Embryonic facial prominence (tissue), 1 donor: ENCODE measurements around the gene KLK15.

ENCODE experiments used
- DNase-seq: peaks from one replicate; pipeline ENCODE4 v3.0.0-alpha.2; 2016; ENCODE audit errors: extremely low spot score

KLK15 gene

DNA sequence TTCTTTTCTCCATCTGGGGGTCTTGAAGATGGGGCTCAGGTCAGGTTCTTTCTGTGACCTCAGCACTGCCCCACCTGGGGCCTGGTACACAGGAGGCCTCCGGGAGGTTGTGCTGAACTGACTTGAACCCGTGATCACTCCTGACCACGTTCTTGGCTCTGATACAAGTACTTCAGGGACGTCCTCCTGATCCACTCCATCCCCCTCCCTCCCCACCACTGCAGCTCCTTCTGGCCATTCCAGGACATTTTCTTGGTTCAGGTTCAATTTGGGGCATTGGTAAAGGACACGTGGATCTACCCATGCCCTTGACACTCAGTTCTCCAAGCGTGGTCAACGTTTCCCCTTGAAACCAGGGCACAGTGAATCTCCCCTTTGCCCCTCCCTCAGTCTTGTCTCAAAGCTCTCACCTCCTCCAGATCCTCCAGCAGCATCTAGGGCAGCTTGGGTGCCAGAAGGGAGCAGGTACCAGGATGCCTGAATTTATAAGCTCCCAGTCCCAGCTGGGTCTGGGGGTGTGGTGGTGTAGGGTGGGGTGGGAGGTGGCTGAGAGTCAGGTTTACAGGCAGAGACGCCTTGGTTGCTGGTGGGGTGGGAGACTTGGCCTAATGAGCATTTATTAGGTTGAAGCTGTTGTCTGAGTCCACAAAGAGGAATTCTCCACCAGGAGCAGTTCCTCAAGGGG, at the start of gene KLK15:
Gene KLK15, minus strand, starts transcription at position 458 of the 685 bp plus-strand sequence. CDS start 2,082 bp downstream, outside the sequence.
- DNase-seq, result no peak

DNA sequence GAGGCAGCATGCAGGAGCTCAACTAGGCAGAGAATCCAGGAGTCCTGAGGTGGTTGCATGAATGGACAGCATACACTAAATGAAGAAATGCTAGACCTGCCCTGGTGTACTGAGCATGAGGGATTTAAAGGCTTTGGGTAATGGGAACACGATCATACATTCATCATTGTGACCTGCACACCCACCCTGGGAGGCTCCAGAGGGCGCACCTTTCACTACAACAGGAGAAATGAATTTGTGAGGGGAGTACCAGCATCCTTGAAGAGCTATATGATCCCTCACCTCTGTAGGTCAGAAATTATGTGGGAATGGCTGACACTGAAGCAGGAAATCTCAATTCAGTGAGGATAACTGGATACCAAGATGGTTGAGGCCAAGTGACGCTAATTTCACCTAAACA, 48.8 kb upstream of the KLK15 start:
- DNase-seq, result no peak

- no peak for DNase-seq
Observed at GRCh38 chr19:50880241-50880640, 46.9 kb upstream of the KLK15 start.

- DNase-seq, result no peak
Observed at GRCh38 chr19:50878851-50879250, 45.5 kb upstream of the KLK15 start.

DNA sequence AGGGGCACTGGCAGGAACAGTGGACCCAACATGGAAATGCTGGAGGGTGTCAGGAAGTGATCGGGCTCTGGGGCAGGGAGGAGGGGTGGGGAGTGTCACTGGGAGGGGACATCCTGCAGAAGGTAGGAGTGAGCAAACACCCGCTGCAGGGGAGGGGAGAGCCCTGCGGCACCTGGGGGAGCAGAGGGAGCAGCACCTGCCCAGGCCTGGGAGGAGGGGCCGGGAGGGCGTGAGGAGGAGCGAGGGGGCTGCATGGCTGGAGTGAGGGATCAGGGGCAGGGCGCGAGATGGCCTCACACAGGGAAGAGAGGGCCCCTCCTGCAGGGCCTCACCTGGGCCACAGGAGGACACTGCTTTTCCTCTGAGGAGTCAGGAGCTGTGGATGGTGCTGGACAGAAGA, 44.0 kb upstream of the KLK15 start:
- no peak for DNase-seq

GRCh38 chr19:50876456-50876855, 43.1 kb upstream of the KLK15 start:
- DNase-seq, result no peak

DNA sequence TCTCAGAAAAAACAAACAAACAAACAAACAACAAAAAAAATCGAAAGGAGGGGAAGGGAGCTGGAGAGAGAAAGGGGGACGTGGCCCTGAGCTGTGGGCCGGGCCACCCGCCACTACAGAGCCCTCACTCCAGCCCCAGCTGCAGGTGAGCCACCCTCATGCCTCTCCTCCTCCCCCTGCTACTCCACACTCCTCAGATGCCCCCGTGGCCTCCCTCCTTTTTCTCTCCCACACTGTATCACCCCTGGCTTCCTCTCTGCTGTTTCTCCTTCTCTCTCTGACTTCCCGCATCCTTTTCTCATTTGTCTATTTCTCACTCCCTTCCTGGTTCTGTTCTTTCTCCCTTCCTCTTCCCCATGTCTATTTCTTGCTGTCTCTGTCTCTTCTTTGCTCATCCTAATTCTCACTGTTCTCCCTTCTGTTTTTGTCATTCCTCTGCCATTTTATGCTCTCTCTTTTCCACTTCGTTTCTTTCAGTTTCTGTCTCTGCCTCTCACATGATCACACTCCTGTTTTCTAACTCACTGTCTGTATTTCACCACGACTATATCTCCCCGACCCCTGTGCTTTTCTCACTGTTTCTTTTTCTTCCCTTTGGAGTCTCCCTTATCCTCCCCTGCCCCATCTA, 42.5 kb upstream of the KLK15 start:
- no peak for DNase-seq

DNA sequence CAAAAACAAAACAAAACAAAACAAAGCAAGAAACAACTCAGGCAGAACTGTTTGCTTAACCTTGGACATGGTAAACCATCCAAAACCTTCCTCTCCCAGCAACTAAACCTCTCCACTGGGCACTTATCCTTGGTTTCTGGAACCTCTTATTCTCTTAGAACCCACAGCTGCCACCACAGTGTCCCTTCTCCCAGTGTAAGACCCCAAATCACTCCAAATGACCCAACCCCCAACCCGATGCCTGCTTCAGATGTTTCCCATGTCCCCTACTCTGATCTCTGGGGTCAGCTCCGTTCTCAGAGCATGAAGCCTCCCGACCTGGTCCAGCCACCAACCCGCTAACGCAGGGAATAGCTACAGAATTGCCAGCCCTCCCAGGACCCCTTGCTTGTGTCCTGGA, 40.8 kb upstream of the KLK15 start:
- no peak for DNase-seq

GRCh38 chr19:50873056-50873455, 39.7 kb upstream of the KLK15 start, which contains the start of gene KLK2:
TSS of gene KLK2 (plus strand) at chr19:50873439. CDS start at chr19:50873474, 35 bp downstream.
- no peak for DNase-seq

- DNase-seq, result no peak
Observed at GRCh38 chr19:50870417-50871089, 37.2 kb upstream of the KLK15 start.

DNA sequence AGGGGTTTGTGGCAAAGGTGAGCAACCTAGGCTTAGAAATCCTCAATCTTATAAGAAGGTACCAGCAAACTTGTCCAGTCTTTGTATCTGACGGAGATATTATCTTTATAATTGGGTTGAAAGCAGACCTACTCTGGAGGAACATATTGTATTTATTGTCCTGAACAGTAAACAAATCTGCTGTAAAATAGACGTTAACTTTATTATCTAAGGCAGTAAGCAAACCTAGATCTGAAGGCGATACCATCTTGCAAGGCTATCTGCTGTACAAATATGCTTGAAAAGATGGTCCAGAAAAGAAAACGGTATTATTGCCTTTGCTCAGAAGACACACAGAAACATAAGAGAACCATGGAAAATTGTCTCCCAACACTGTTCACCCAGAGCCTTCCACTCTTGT, 36.1 kb upstream of the KLK15 start:
- no peak for DNase-seq

DNA sequence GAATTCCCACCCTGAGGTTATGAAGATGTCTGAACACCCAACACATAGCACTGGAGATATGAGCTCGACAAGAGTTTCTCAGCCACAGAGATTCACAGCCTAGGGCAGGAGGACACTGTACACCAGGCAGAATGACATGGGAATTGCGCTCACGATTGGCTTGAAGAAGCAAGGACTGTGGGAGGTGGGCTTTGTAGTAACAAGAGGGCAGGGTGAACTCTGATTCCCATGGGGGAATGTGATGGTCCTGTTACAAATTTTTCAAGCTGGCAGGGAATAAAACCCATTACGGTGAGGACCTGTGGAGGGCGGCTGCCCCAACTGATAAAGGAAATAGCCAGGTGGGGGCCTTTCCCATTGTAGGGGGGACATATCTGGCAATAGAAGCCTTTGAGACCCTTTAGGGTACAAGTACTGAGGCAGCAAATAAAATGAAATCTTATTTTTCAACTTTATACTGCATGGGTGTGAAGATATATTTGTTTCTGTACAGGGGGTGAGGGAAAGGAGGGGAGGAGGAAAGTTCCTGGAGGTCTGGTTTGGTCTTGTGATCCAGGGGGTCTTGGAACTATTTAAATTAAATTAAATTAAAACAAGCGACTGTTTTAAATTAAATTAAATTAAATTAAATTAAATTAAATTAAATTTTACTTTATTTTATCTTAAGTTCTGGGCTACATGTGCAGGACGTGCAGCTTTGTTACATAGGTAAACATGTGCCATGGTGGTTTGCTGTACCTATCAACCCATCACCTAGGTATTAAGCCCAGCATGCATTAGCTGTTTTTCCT, 28.3 kb upstream of the KLK15 start:
- DNase-seq, result no peak

GRCh38 chr19:50861010-50861409, 27.6 kb upstream of the KLK15 start:
- DNase-seq, result no peak

GRCh38 chr19:50859849-50860248, 26.5 kb upstream of the KLK15 start:
- no peak for DNase-seq

GRCh38 chr19:50858886-50859285, 25.5 kb upstream of the KLK15 start:
- DNase-seq, result no peak

- no peak for DNase-seq
Observed at GRCh38 chr19:50857366-50857765, 24.0 kb upstream of the KLK15 start.

DNA sequence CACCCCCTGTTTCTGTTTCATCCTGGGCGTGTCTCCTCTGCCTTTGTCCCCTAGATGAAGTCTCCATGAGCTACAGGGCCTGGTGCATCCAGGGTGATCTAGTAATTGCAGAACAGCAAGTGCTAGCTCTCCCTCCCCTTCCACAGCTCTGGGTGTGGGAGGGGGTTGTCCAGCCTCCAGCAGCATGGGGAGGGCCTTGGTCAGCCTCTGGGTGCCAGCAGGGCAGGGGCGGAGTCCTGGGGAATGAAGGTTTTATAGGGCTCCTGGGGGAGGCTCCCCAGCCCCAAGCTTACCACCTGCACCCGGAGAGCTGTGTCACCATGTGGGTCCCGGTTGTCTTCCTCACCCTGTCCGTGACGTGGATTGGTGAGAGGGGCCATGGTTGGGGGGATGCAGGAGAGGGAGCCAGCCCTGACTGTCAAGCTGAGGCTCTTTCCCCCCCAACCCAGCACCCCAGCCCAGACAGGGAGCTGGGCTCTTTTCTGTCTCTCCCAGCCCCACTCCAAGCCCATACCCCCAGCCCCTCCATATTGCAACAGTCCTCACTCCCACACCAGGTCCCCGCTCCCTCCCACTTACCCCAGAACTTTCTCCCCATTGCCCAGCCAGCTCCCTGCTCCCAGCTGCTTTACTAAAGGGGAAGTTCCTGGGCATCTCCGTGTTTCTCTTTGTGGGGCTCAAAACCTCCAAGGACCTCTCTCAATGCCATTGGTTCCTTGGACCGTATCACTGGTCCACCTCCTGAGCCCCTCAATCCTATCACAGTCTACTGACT, 21.4 kb upstream of the KLK15 start, which contains the start of gene KLK3:
Gene KLK3, plus strand, starts transcription at position 280 of the 775 bp plus-strand sequence. Its CDS starts 41 bp downstream, at position 321.
- no peak for DNase-seq

- no peak for DNase-seq
Observed at GRCh38 chr19:50851620-50852019, 18.2 kb upstream of the KLK15 start.

- no peak for DNase-seq
Observed at GRCh38 chr19:50850738-50851137, 17.4 kb upstream of the KLK15 start.

GRCh38 chr19:50844296-50844935, 11.0 kb upstream of the KLK15 start:
- DNase-seq, result no peak
